Ramos (cell line): ENCODE measurements around the gene MAN1A1.
"Not testable (repeated sequence)": the region's sequence is repeated elsewhere in the genome, so short reads cannot be mapped to it uniquely, and the experiment has no call there.

Source experiments
- in situ Hi-C: fragments of 300-500 bp; cut with MboI; formaldehyde crosslinking; loops from one replicate; pipeline ENCODE4 v1.14.3; 2022; ENCODE audit warnings: low sequenced_read_pairs; ENCODE audit not compliant: unreplicated experiment

The MAN1A1 gene

DNA sequence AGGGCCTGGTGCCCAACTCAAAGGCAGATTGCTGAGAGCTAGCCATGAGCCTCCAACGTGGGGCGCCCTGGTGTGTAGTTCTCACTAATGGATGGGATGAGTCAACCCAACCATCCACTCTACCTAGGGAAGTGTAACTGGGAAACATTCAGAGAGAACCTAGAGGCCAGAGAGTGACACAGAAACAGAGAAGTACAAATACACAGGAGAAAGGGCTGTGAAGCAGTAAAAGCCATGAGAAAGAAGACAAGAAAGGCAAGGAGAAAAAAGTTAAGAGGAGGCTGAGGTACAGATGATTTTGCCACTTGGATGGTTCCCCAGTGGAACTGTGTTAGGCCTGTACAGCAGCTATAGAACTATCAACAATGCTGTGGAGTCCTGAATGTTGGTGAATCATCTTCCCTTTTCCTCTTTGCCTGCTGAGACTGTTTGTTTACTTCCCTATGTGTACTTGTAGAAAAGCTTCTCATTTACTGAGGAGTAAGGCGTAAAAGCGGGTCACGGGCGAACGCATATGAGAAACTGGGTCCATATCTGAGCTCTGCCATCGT, 39.0 kb downstream of the MAN1A1 start:
- in situ Hi-C loops = no loop called here

DNA sequence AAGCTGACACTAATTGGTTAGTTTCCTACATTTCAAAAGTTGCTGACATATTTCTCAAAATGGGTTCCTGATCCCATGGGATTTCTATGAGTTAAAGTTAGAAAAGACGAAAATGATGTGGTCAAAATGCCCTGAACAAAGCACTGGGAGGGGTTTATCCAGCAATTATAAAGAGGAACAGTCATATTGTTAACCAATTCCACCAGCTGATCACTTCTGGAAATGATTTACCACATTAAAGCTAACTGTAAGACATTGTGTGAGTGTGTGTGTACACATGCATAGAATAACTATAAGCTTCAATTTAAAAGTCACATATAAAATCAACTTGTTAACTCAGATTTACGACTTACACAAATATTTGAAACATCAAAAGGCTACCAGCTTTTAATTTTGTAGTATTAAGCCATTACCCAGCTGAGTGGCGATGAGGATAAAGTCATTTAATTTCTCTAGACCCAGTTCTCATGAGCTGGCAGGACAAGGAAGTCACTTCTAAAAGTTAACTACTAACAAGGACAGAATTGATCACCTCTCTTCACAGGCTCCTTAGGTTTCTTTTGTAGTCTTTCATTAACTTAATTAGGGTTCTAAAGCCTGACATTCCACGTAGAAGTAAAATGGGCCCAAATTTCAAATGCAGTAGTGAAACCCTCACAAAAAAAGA, 40.4 kb downstream of the MAN1A1 start:
- in situ Hi-C loops = no loop called here

DNA sequence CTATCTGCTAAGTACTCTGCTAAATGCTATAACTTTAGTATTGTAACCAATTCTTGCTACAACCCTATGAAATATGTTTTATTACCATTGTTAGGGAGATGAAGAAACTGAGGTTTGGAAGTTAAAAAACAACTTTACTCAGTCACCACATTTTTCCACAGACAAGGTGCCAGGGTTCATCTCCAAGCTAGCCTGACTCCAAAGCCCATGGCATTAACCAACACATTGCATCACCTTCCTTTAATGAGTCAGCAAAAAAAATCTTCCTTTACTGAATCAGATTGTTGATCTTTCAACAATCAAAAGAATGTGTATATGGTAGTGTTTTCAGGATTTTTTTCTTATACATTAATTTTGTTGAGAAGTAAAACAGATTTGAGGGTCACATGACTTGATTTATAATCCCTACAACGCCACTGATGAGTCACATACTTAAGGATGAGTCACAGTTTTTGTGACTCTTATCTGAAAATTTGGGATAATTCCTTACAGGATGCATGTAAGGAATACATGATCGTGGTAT, 41.5 kb downstream of the MAN1A1 start:
- in situ Hi-C loops = no loop called here

GRCh38 chr6:119307056-119307455, 42.5 kb downstream of the MAN1A1 start:
- in situ Hi-C loops = no loop called here

DNA sequence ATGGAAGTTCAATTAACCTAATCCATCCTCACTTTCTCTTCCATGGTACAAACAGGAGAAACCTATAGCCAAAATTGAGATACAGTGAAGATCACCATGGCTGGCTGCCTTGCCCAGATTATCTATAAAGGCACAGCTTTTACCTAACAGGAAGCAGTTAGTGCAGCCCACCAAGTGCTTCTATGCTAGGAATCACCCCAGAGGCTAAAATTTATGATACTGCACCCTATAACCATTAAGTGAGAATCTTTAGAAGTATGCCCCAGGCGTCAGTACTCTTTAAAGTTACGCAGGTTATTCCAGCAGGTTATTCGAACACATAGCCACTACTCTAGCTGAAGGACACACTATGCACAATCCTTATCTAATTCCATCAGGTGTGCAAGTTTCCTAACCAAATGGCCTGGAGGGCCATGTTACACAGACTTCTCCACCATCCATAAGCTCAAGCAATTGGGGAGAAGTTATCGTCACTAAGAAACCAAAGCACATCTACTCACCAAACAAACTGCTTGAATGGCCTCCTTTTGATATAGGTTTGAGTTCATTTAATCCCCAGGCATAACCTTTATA, 43.1 kb downstream of the MAN1A1 start:
- in situ Hi-C loops = no loop called here

GRCh38 chr6:119303164-119303887, 46.2 kb downstream of the MAN1A1 start:
- in situ Hi-C loops = no loop called here

DNA sequence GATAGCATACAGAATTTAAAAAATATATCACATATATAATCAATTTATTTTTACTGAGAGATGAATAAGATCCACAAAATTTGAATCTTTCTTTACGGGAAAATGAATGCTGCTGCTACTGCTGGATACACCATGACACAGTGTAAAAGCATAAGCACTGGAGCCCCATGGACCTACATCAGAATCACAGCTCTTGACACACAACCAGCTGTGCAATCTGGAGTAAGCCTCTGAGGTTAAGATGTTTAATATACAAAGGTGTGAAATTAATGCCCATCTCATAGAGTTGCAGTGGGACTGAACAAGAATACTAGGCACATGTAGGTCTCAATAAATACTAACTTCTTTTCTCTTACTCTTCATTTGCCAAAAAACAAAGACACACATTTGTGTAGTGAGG, 48.1 kb downstream of the MAN1A1 start:
- in situ Hi-C loops = no loop called here

DNA sequence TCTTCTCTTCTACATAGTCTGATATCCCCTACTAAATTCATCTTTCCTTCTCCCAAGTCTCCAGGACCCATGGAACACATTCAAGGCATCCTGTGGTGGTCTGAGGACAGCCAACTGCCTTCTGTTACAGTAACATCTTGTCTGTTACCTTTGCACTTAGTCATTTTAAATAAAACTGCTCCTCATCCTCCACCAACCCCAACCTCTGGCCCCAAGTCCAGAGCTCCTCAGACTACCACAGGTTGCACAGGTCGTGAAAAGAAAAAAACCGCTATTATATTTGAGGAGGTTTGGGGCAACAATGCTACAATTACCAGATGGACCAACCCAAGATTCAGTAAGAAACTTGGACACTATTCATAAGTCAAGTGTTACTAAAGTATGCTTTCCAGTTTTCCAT, 49.9 kb downstream of the MAN1A1 start:
- in situ Hi-C loops = no loop called here

DNA sequence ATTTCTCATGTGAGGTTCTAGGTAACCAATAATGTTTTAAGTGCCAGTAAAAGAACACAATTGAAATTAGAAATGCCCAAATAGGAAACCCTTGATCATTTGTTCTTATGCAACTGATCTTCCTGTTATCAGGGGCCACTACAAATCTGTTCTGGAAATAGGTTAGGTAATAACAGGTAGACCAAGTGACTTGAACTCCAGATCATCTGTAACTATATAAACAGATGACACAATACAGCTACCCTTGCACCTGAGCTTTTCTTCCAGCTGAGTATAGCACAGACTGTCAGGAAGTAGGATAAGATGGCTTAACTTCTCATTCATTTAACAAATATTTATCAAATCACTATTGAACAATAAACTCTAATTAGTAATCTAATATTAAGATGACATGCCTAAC, 52.5 kb downstream of the MAN1A1 start:
- in situ Hi-C loops = no loop called here

DNA sequence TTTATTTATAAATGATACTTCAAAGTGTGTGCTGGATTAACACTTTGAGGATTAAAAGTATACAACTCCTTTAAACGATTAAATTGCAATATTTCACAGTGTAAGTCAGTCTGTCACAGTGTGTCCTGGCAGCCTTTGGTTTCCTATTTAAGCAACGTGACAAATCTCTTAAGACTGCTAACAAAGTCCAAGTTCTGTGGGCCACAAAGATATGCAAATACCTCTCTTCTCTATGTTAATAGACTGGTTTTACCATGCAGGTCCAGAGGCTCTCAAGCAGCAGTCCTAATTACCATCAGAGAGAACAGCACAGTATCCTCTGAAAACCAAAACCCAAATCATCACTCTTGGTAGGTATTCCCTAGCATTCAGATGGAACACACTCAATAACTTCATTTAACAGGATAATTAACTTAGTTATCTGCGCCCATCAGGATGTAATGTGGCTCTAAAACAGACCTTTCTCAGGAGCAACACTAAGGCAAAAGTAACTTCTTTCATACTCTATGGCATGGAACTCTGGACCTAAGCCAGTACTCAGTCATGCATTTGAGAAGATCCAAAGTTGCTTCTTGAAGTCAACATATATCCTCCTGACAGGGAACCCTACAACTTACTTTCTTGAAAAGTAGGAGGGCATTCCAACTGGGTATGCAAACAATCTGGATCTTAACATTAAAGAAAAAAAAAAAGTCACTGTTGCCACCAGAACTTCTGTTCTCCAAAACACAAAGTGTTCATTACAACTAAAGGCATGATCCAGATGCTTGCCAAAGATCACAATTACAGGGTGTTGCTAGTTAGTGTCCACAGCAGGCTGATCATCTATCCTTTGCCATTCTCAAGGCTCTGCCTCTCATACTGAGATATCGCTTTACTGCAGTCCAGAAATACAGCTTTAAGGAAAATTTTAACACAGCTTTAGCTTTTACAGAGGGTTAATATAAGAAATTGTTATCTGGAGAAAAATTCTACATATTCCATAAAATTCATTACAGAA, 53.2 kb downstream of the MAN1A1 start:
- in situ Hi-C loops = no loop called here

GRCh38 chr6:119294984-119295383, 54.6 kb downstream of the MAN1A1 start:
- in situ Hi-C loops = no loop called here

- in situ Hi-C loops = not testable (repeated sequence)
These were observed 58.5 kb downstream of the MAN1A1 start for GRCh38 chr6:119291060-119291459.

DNA sequence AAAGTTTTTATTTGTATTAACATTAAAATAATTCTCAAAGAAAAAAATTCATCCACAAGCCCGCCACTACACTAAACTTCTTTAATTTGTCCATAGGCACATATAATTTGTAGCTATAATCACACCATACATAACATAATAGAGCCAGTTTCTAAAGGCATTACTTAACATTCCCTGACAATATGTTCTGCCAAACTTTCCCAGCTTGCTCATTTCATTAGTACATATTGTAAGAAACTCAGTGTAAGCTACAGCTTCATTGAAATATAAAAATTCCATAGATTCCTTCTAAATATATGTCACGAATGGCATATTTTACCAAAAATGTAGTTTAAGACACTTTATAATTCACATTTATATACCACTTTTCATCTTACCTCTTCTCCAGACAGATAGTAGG, 59.3 kb downstream of the MAN1A1 start:
- in situ Hi-C loops = no loop called here

- in situ Hi-C loops = no loop called here
These were observed 59.9 kb downstream of the MAN1A1 start for GRCh38 chr6:119289651-119290050.

- in situ Hi-C loops = no loop called here
These were observed 63.5 kb downstream of the MAN1A1 start for GRCh38 chr6:119285908-119286625.

DNA sequence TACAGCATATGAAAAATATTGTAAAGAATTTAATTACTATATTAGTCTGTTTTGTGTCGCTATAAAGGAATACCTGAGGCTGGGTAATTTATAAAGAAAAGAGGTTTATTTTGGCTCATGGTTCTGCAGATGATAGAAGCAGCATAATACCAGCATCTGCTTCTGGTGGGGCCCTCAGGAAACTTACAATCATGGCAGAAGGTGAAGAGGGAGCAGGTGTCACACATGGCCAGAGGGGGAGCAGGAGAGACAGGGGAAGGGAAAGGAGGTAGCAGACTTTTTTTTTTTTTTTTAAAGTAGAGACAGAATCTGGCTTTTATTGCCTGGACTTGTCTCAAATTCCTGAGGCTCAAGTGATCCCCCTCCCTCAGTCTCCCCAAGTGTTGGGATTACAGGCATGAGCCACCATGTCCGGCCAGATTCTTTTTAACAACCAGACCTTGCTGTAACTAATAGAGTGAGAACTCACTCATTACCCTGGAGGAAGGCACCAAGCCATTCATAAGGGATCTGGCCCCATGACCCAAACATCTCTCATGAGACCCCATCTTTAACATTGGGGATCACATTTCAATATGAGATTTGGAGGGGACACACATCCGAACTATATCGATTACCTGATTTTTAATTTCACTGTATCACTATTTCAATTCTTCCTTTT, 64.6 kb downstream of the MAN1A1 start:
- in situ Hi-C loops = no loop called here

GRCh38 chr6:119283979-119284545, 65.5 kb downstream of the MAN1A1 start:
- in situ Hi-C loops = no loop called here

GRCh38 chr6:119283214-119283613, 66.3 kb downstream of the MAN1A1 start:
- in situ Hi-C loops = no loop called here
